ENCODE results near the gene ARHGAP30. TPM values are rescaled to one million over a fixed set of nuclear protein-coding genes. Genes with fewer than 3 reads are reported as not detected.

Gene ARHGAP30
- polyA plus RNA-seq, 1 of the 3 experiments (the other 2 are of a cell fraction): not detected

DNA sequence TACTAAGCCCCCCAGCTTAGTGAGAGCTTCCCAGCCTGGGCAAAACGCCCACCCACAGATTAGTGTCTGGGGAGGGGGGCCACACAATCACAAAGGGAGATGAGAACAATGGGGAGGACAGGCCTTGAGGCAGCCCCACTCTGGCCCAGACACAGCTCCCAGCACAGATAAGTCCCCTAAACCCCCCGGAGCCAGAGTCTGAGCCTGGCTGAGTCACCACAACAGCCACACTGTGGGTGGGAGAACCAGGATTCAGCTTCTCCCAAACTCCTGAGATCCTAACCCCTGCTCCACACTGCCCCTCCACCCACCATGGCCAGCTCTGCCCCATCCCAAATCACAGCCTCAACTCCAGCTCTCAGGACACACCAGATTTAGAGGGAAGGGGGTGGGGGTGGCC, 15.5 kb upstream of the ARHGAP30 start:
- Histone ChIP-seq H3K36me3 (replicated peaks in 1 of 2; ENCODE audit: control insufficient read depth in 1 of 2, insufficient read depth in 2 of 2, low read length in 1 of 2) (no peaks in the 10 kb centered on the region), H4K20me1 (ENCODE audit: insufficient read depth) (no peaks in the 10 kb centered on the region), H3K9me2 (no peaks in the 10 kb centered on the region), H3K9ac (no peak overlapping the region), H3K4me3 (ENCODE audit: low read depth in 2 of 2, low read length in 1 of 2) (no peak overlapping the region), H3K79me2 (ENCODE audit: insufficient read depth) (no peaks in the 10 kb centered on the region), H3K4me1 (ENCODE audit: control insufficient read depth in 1 of 2, insufficient read depth in 2 of 2, low read depth in 1 of 2, low read length in 1 of 2) (peaks cover 8 to 13% of the 10 kb centered on the region in 2 experiments; a peak in 2 of 4 replicates), H2AFZ (ENCODE audit: low read depth) (0 out of 2 replicates have a peak overlapping the region, but pooled peaks have one; percentile 47), H3F3A (replicated peaks; ENCODE audit: insufficient read depth) (no peaks in the 10 kb centered on the region), H3K27me3 (ENCODE audit: insufficient read depth) (no peaks in the 10 kb centered on the region), H3K4me2 (peak overlapping the region; percentile 19; the same call in 1 of the 2 replicates), H3K27ac (ENCODE audit: low read depth in 2 of 2, low read length in 1 of 2) (no peak overlapping the region), H3K9me3 (no peaks in the 10 kb centered on the region)
- ChIA-PET POLR2A (no interaction called here), CTCF (interaction anchor here (0.7 to 22.7 kb wide), 3 partner anchors 11 to 14 kb away, joined by 3 to 198 read pairs (median 3); partner anchors contain the start of gene KLHDC9)
- no peak for TF ChIP-seq SIN3A (IDR thresholded peaks at IDR 0.05; ENCODE audit: borderline replicate concordance, low read depth, low read length)
- 54% methylated on average over 2 of the region's 2 CpGs for WGBS (ENCODE audit: low lambda C conversion rate)
- no peak for DNase-seq

DNA sequence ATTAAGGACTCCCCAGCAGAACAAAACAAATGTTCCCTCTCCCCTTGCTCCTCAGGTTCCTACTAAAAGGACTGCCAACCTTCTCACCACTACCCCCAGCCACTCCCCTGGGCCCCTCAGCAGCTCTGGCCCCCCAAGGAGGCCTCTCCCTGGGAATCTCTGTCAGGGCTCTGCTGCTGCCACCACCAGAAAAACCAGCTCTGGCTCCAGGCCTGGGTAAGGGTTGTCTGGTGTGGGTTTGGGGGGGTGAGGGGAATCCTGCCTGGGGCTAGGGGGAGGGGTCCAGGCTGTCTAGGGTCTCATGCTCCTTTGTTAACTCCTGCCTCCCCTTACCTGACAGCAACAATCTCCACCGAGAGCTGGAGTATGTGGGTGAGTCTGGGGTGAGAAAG, 14.9 kb upstream of the ARHGAP30 start:
- 80% methylated on average over 1 of the region's 1 CpG for WGBS (ENCODE audit: low lambda C conversion rate)
- Histone ChIP-seq H2AFZ (ENCODE audit: low read depth) (0 out of 2 replicates have a peak overlapping the region, but pooled peaks have one; percentile 47), H3K27ac (ENCODE audit: low read depth in 2 of 2, low read length in 1 of 2) (no peak overlapping the region), H3K9me3 (no peaks in the 10 kb centered on the region), H3K79me2 (ENCODE audit: insufficient read depth) (no peaks in the 10 kb centered on the region), H3F3A (replicated peaks; ENCODE audit: insufficient read depth) (no peaks in the 10 kb centered on the region), H4K20me1 (ENCODE audit: insufficient read depth) (no peaks in the 10 kb centered on the region), H3K4me1 (ENCODE audit: control insufficient read depth in 1 of 2, insufficient read depth in 2 of 2, low read depth in 1 of 2, low read length in 1 of 2) (peaks cover 8 to 13% of the 10 kb centered on the region in 2 experiments; a peak in 2 of 4 replicates), H3K27me3 (ENCODE audit: insufficient read depth) (no peaks in the 10 kb centered on the region), H3K9ac (no peak overlapping the region), H3K36me3 (replicated peaks in 1 of 2; ENCODE audit: control insufficient read depth in 1 of 2, insufficient read depth in 2 of 2, low read length in 1 of 2) (no peaks in the 10 kb centered on the region), H3K4me3 (ENCODE audit: low read depth in 2 of 2, low read length in 1 of 2) (no peak overlapping the region), H3K4me2 (peak overlapping the region; percentile 19; the same call in 1 of the 2 replicates), H3K9me2 (no peaks in the 10 kb centered on the region)
- DNase-seq: no peak
- ChIA-PET POLR2A (no interaction called here), CTCF (interaction anchor here (0.7 to 22.7 kb wide), 3 partner anchors 10 to 13 kb away, joined by 3 to 198 read pairs (median 3); partner anchors contain the start of gene KLHDC9)
- TF ChIP-seq MEF2A (IDR thresholded peaks at IDR 0.05; ENCODE audit: borderline replicate concordance, low read depth) (no peak), FOXM1 (IDR thresholded peaks at IDR 0.05; ENCODE audit: low read depth) (no peak), SIN3A (IDR thresholded peaks at IDR 0.05; ENCODE audit: borderline replicate concordance, low read depth, low read length) (no peak), TAF1 (IDR thresholded peaks at IDR 0.05; ENCODE audit: borderline replicate concordance, low read depth, low read length) (no peak)
- TF ChIP-seq, protein P1, sequence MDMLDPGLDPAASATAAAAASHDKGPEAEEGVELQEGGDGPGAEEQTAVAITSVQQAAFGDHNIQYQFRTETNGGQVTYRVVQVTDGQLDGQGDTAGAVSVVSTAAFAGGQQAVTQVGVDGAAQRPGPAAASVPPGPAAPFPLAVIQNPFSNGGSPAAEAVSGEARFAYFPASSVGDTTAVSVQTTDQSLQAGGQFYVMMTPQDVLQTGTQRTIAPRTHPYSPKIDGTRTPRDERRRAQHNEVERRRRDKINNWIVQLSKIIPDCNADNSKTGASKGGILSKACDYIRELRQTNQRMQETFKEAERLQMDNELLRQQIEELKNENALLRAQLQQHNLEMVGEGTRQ (IDR thresholded peaks at IDR 0.05; ENCODE audit: borderline replicate concordance, low read depth, low read length): no peak
- TF ChIP-seq, protein P2, sequence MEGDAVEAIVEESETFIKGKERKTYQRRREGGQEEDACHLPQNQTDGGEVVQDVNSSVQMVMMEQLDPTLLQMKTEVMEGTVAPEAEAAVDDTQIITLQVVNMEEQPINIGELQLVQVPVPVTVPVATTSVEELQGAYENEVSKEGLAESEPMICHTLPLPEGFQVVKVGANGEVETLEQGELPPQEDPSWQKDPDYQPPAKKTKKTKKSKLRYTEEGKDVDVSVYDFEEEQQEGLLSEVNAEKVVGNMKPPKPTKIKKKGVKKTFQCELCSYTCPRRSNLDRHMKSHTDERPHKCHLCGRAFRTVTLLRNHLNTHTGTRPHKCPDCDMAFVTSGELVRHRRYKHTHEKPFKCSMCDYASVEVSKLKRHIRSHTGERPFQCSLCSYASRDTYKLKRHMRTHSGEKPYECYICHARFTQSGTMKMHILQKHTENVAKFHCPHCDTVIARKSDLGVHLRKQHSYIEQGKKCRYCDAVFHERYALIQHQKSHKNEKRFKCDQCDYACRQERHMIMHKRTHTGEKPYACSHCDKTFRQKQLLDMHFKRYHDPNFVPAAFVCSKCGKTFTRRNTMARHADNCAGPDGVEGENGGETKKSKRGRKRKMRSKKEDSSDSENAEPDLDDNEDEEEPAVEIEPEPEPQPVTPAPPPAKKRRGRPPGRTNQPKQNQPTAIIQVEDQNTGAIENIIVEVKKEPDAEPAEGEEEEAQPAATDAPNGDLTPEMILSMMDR (IDR thresholded peaks at IDR 0.05): no peak

Data from SK-N-SH (cell line).